ENCODE results near the gene HEATR5B. TPM values are rescaled to one million over a fixed set of nuclear protein-coding genes. Genes with fewer than 3 reads are reported as not detected.

Gene HEATR5B
- total RNA-seq: 10 to 100 TPM; 20.6 to 21.2 TPM
- long read RNA-seq, partial matches to known transcripts: 2 of 6 reads
- long read RNA-seq, other reads (novel, unspliced or antisense): 4 of 6 reads

DNA sequence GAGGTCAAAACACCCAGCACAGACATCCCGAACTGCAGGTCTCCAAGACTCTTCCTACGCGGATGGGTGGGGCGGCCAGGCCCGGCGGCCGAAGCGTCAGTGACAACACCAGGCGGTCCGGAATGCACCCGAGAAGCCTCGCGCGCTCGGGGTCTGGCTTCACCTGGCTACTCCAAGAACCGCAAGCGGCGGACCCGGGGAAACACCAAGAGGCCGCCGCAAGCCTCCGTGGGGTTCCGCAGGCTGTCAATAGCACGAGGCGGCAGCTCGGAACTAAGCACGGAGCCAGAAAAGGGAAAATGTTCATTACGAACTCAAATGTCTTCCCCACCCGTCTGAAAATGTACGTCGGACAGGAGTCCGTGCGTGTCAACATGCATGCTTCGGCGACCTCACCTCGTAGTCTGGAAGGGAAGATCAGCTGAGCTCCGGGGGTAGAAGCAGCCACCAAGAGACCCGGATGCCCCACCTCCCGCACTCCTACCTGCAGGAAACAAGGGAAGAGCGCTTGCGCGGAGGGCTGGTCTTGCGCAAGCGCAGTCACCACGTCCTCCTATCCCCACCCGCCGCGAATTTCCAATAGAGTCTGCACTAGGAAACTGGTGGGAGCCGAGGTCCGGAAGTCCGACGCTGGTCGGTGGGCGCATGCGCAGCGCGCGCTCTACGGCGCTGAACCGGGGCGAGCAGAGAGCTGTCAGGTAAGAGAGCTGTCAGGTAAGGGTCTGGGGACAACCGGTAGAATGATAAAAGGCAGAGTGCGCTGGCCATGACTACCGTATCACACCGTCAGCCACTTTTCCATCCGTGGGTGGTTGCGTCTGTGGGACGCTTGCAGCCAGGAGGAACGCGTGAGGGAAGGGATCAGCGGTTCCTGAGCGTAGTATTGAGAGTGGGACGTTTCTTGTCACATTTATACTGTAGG, at the start of gene HEATR5B, which contains the start of gene GPATCH11:
TSS of gene HEATR5B (minus strand) at position 500 of the 922 bp plus-strand sequence. CDS start 958 bp downstream, outside the sequence.
TSS of gene GPATCH11 (plus strand) at position 646 of the 922 bp plus-strand sequence. CDS start 3,864 bp downstream, outside the sequence.
- ATAC-seq (peak; percentile 97), DNase-seq (peak; percentile 94 to 96)
- intact Hi-C loops (cut with DNase I, micrococcal nuclease): no loop called here

DNA sequence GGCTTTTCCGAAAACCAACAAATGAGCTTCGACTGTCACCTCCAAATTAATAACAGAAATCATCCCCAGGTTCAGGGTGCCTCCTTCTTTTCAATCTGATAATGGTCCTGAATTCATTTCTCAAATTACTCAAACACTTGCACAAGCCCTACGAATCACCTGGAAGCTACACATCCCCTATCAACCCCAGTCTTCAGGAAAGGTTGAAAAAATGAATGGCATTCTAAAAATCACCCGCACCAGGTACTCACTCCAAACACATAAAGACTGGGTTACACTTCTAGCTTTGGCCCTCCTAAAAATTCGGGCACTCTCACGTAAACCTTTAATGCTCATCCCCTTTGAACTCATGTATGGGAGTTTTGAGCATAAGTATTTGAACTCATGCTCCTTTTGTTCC, 48.7 kb upstream of the HEATR5B start:
- ATAC-seq (no peak), DNase-seq (no peak)
- intact Hi-C loops (cut with DNase I, micrococcal nuclease): no loop called here

DNA sequence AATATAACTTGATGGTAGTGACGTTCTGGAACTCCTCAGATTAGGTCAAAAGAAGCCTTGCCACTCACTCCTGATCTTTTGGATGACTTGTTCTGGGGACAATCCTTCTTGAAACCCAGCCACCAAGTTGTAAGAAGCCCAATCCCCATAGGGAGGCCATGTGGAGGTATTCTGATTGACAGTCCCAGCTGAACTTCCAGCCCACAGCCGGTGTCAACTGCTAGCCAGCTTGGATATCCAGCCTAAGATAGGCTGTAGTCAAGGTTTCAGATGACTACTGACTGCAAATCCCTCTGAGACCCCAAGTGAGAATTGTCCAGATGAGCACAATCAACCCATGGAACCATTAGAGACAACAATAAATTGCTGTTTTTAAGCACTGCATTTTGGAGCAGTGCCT, 41.2 kb upstream of the HEATR5B start:
- ATAC-seq (no peak), DNase-seq (no peak)
- intact Hi-C loops (cut with DNase I, micrococcal nuclease): no loop called here

DNA sequence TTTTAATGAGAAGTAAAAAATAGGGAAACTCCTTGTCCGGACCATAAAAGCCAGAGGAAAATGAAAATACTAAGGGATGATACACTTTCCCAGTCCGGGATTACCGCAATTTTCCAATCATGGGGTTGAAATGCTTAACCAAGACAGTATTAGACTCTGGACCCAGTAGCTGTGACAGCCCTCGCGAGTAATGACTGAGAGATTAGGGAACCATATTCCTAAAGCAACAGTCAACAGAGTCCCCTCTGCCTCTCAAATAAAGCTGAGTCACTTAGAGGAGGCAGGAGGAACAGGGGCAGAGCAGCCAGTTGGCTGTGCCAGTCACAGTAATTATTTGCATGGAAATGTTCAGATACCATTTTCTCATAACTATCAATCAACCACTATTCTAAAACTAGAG, 35.0 kb upstream of the HEATR5B start:
- ATAC-seq (no peak), DNase-seq (no peak)
- intact Hi-C loops (cut with DNase I, micrococcal nuclease): no loop called here

DNA sequence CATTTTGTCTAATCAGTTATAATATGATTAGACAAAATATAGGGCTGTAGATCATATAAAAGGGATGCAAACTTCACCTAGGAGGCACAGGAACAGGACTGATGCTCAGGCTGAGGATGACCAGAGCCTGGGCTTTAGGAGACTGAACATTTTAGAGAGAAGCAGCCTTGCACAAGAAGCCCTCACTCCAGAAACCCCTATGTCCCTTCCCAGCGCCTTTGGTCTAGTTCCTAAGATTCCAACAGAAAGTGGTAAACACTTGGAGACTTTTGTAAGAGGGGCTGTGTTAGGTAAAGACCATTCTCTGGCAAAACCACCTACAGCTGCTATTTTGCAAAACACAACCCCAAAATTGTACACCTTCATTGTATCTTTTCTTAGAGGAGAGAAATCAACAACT, 33.4 kb upstream of the HEATR5B start:
- ATAC-seq: no peak
- DNase-seq: no peak
- intact Hi-C loops (cut with DNase I, micrococcal nuclease): no loop called here

DNA sequence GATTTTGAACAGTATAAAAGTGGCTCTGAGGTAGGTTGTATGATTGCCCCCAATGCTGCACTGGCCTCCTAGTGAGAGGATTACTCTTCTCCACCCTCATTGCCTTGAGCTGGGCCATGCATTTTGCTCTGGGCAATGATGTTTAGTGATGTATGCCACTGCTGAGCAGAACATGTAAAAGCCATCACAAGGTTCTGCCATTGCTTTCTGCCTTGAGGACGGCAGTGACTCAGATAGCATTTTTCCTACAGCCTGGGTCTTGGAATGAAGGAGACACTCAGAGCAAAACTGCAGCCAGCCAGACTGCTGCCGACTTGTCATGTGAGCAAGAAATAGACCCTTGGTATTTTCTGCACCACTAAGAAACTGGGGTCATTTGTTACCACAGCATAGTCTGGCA, 27.8 kb upstream of the HEATR5B start:
- DNase-seq: no peak
- no peak for ATAC-seq
- intact Hi-C loops (cut with DNase I, micrococcal nuclease): no loop called here

DNA sequence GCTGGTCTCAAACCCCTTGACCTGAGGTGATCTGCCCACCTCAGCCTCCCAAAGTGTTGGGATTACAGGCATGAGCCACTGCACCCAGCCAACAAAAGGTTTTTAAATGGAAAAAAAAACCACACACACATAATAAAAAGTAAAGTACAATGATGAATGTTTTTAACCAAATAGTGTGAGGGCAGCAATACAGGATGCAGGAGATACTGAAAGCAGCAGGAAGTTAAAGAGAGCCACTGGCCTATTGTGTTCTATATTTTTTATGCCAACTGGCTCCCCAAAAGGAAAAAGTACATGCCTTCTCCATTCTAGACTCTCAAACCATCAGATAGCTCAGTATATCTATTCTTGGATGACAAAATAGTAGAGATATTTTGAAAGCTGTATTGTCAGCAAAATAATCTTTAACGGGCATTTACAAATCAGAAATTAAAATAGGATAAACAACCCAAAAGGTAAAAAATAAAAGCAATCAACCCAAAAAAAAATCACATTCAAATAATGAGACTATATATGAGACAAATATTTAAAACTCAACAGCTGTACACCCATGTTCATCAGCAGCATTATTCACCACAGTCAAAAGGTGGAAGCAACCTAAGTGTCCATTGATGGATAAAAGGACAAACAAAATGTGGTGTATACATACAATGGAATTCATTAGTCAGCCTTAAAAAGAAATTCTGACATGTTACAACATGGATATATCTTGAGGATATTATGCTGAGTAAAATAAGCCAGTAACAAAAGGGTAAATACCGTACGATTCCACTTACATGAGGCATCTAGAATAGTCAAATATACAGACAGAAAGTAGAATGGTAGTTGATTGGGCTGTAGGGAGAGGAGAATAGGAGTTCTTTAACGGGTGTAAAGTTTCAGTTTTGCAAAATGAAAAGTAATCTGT, 26.4 kb upstream of the HEATR5B start:
- ATAC-seq: no peak
- DNase-seq: no peak
- intact Hi-C loops (cut with DNase I, micrococcal nuclease): no loop called here

DNA sequence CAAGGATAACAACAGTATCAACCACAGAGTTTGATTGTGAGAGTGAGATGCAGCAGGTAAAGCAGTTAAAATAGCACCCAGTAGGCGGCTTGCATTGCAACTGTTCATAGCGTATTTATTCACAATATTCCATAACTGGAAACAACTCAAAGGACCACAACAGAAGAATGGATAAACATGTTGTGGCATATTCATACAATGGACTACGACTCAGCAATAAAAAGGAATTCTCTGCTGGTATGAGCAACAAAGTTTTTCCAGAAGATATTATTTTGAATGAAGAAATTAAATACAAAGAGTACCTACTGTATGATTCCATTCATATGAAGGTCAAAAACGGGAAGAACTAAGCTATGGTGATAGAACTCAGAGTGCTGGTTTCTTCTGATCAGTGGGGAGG, 25.4 kb upstream of the HEATR5B start:
- ATAC-seq: no peak
- intact Hi-C loops (cut with DNase I, micrococcal nuclease): no loop called here
- DNase-seq: no peak

DNA sequence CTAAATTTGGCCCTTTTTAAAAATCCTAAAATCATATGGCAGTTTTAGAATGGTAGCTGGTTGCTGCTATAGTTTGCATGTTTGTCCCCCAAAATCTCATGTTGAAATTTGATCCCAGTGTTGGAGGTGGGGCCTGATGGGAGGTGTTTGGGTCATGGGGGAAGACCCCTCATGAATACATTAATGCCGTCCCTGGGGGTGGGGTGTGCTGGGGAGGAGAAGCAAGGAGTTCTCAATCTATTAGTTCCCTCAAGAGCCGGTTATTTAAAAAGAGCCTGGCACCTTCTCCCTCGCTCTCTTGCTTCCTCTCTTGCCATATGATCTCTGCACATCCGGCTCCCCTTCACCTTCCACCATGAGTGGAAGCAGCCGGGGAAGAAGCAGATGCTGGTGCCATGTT, 21.0 kb upstream of the HEATR5B start:
- intact Hi-C loops (cut with DNase I, micrococcal nuclease): no loop called here

DNA sequence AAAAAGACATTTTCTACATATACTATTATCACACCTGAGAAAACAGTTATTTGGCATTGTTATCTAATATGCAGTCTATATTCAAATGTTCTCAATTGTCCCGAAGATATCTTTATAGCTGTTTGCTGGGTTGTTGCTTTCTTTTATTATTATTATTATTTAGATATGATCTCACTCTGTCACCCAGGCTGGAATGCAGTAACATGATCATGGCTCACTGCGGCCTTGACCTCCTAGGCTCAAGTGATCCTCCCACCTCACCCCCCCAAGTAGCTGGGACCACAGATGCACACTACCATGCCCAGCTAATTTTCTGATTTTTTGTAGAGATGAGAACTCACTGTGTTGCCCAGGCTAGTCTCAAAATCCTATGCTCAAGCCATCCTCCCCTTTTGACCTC, 20.0 kb upstream of the HEATR5B start:
- intact Hi-C loops (cut with DNase I, micrococcal nuclease): no loop called here
- ATAC-seq (no peak), DNase-seq (no peak)

More for the DNA sequence above, 21.0 kb upstream of the HEATR5B start:
- no peak for ATAC-seq
- DNase-seq: no peak

DNA sequence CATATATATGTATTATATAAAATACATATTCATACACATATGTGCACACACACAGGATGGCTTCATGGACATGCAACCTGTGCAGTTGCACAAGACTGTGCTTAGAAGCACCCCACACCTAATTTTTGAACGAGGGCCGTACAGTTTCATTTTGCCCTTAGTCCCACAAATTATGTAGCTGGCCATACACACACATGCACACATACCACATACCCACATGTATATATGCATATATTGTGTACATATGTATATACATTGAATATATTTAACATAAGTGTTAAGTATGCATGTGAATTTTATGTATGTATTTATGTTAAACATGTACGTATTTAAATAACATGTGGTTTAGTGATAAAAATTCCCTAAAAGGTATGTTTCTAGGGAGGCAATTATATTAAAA, 18.4 kb upstream of the HEATR5B start:
- intact Hi-C loops (cut with DNase I, micrococcal nuclease): no loop called here
- ATAC-seq: no peak
- no peak for DNase-seq

DNA sequence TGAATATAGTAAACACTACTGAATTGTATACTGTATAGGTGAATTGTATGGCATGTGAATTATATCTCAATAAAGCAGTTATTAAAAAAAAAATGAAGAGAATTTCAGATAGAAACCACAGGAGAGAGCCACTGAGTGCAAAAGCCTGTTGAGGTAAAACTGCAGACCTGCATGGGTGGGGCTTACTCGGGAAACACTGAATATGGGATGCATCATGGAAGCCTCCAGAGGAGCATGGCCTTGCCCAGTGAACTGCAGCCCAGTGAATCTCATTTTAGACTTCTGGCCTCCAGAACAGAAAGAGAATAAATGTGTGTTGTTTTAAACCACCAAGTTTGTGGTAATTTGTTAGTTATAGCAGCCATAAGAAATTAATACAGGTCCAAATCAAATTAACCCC, 15.9 kb upstream of the HEATR5B start:
- no peak for ATAC-seq
- intact Hi-C loops (cut with DNase I, micrococcal nuclease): no loop called here
- no peak for DNase-seq

DNA sequence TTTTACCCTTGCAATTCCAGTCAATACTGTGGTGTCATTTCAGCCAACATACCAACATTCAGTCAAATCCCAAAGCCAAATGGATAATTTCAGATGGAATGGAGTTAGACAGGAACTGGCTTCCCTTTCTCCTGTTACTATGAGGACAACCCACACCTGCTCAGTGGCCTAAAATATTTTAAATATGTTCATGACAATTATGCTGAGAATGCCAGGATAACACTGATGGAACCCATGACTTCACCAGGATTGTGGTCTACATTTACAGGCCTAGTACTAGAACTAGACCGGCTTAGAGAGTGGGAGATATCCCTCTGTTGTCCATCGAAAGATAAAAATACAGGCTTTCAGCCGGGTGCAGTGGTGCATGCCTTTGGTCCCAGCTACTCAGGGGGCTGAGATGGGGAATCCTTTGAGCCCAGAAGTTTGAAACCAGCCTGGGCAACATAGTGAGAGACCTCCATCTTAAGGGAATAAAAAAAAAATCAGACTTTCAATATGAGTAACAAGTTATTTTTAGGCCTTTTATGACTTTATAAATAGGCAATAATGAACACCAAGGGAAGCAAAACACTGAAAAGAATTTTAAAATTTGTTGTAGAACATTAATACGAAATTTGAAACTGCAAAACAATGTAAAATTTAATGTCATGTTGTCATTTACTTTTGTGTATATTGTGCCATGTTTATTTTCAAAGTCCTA, 14.4 kb upstream of the HEATR5B start:
- intact Hi-C loops (cut with DNase I, micrococcal nuclease): no loop called here
- DNase-seq: no peak

DNA sequence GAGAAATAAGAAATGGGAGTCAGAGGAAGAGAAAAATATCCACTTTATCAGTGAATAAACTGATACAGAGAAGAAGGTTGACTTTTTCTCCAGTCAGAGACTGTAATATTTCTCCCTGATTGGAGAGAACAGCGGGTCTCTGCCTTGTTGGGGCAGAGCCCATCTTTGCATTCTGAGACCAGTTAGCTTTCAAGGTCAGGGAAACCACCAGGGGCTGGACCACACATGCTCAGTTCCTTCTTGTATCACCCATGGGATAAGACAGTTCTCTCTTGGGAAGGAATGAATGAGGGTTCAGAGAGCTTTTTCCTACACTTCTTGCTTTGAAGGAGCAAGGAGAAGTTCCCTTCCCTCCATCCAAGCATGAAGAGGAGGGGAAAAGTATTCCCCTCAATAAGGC, 12.4 kb upstream of the HEATR5B start:
- DNase-seq: no peak
- intact Hi-C loops (cut with DNase I, micrococcal nuclease): no loop called here
- no peak for ATAC-seq

More for the DNA sequence above, 14.4 kb upstream of the HEATR5B start:
- no peak for ATAC-seq

DNA sequence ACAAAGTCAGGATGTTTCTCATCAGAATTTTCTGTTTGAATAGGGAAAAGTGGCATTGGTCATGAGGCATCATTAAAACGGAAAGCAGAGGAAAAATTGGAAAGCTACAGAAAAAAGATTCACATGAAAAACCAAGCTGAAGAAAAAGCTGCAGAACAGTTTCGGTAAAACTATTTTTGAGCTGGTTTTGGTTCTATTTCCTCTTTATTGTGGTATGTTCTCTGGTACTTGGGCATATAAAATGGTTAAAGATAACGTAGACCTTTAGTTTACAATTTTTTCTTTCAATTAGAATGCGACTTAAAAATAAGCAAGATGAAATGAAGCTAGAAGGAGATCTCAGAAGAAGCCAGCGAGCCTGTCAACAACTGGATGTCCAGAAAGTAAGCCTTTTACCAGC, 7.7 kb upstream of the HEATR5B start:
- intact Hi-C loops (cut with DNase I, micrococcal nuclease): no loop called here
- DNase-seq: no peak
- ATAC-seq: no peak

DNA sequence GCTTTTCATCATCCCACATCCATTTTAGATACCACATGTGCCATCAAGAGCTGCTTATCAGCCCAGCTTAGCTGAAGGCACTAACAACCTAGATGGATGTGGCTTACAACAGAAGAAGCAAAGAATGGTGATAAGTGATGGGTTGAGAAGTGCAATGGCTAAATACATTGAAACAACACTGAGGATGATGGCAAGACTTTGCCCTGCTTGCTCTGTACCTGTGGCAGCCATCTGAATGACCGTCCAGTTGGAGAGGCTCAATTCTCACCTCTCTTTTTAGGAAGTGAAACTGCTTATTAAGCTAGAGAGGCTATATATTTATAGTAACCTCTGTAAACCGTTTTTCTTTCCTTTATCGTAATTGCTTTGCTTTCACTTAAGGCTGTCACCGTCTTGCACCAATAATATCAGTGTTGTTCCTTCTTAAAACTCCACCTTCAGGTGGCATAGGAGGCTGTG, 5.9 kb upstream of the HEATR5B start:
- DNase-seq: no peak
- no peak for ATAC-seq
- intact Hi-C loops (cut with DNase I, micrococcal nuclease): no loop called here

DNA sequence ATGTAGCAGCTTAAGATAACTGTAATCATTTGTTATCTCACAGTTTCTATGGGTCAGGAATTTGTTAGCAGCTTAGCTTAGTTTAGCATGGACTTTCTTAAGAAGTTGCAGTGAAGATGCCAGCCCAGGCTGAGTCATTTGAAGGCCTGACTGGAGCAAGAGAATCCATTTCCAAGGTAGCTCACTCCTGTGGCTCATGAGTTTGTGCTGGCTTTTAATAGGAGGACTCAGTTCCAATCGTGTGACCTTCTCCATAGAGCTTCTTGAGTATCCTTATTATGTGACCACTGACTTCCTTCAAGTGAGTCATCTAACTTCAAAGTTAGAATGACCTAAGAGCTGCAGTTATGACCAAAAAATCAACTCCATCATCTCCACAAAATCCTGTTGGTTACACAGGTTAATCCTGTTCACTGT, 1.6 kb upstream of the HEATR5B start:
- DNase-seq (no peak), ATAC-seq (no peak)
- intact Hi-C loops (cut with DNase I, micrococcal nuclease): no loop called here

DNA sequence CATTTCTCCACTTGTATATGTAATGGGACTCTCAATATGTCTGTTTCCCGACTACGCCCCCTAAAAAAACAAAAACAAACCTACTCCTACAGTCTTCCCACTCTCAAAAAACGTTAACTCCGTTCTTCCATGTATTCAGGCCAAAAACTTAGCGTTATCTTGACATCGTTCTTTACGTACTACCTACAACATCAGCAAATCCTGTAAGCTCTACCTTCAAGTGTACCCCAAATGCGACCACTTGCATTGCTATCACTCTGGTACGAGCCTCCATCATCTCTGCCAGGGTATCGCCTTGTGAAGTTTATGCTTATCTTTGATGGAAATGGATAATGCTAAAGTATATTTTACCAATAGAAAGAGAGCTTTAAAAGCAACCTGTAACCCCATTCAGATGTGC, 625 bp upstream of the HEATR5B start:
- no peak for DNase-seq
- no peak for ATAC-seq
- intact Hi-C loops (cut with DNase I, micrococcal nuclease): no loop called here

DNA sequence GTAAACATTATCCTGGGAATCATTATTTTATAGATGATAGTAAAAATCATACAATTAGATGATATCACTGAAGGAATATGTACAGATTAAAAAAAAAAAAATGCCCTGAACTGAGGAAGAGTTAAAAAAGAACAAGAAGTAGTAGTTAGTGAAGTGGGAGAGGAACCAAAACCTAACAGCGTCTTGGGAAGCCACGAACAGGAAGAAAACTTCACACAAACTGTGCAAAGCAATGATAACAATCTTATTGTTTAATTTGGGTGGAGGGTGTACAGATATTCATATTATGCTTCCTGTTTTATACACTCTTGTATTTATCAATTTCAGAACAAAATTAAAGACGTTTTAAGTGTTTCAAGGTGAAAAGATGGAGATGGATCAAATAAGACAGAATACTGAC, 3.5 kb downstream of the HEATR5B start:
- intact Hi-C loops (cut with DNase I, micrococcal nuclease): no loop called here
- DNase-seq (no peak), ATAC-seq (no peak)
